HL-60 (cell line): ENCODE measurements around the gene QPRT.

Source experiments
- CTCF ChIP-seq: IDR thresholded peaks from one replicate; pipeline ENCODE4 v1.5.1; 2011; ENCODE audit warnings: low read length, control low read depth, inconsistent platforms; ENCODE audit not compliant: insufficient read depth
- REST ChIP-seq: IDR thresholded peaks from 2 replicates; pipeline ENCODE4 v1.6.1; 2012; ENCODE audit warnings: low read depth; ENCODE audit not compliant: insufficient replicate concordance

GRCh38 chr16:29662000-29662728, 16.8 kb upstream of the QPRT start:
- TF ChIP-seq CTCF (no peak), REST (no peak)
